Heart right ventricle (tissue), 16 donors: ENCODE data around the gene BZW2. TPM values are rescaled to one million over a fixed set of nuclear protein-coding genes. Genes with fewer than 3 reads are reported as not detected.
A peak's percentile ranks its signal among the peaks of the same experiment; 100 is the strongest.

Experiments
- ATAC-seq, 8 donors: fragments of 200-7000 bp; cut with Tn5 transposase; one replicate each; pipeline ENCODE4 v1.9.1; 2020; ENCODE audit warnings: mild to moderate bottlenecking in 8 of 8, moderate library complexity in 8 of 8, moderate number of reproducible peaks in 1 of 8
- DNase-seq, 2 donors: peaks; one replicate each; pipeline ENCODE4 v3.0.0-alpha.2; 2020
- H3K27ac ChIP-seq, 10 donors: fragments of 200-600 bp; sonication (generic) in 2 of 10; one replicate each; pipeline versions ENCODE4 v1.5.0 to v1.8.0; 2020 to 2022; ENCODE audit warnings: mild to moderate bottlenecking in 3 of 10
- H3K27me3 ChIP-seq, 7 donors: fragments of 200-600 bp; one replicate each; pipeline ENCODE4 v1.8.0; 2021 to 2022; ENCODE audit warnings: mild to moderate bottlenecking in 2 of 7
- H3K36me3 ChIP-seq, 9 donors: fragments of 200-600 bp; sonication (generic) in 1 of 9; one replicate each; pipeline versions ENCODE4 v1.5.0 to v1.8.0; 2020 to 2022; ENCODE audit warnings: mild to moderate bottlenecking in 2 of 9
- H3K4me1 ChIP-seq, 9 donors: fragments of 200-600 bp; sonication (generic) in 1 of 9; one replicate each; pipeline versions ENCODE4 v1.5.0 to v1.8.0; 2020 to 2022; ENCODE audit warnings: mild to moderate bottlenecking in 4 of 9
- H3K4me3 ChIP-seq, 10 donors: fragments of 200-600 bp; sonication (generic) in 2 of 10; one replicate each; pipeline versions ENCODE4 v1.5.0 to v1.8.0; 2020 to 2022; ENCODE audit warnings: mild to moderate bottlenecking in 7 of 10, moderate library complexity in 2 of 10
- H3K9me3 ChIP-seq, 11 donors: fragments of 200-600 bp in 10 of 11; sonication (generic) in 2 of 11; one replicate each; pipeline versions ENCODE4 v1.5.0 to v1.8.0; 2013 to 2022; ENCODE audit warnings: mild to moderate bottlenecking in 2 of 11, control low read depth in 1 of 11, moderate library complexity in 1 of 11
- CTCF ChIP-seq, 9 donors: fragments of 200-600 bp; sonication (generic) in 2 of 9; IDR thresholded peaks; one replicate each; pipeline versions ENCODE4 v1.5.0 to v1.8.0; 2021 to 2022; ENCODE audit warnings: antibody characterized with exemption in 9 of 9, mild to moderate bottlenecking in 5 of 9, moderate library complexity in 1 of 9
- WGBS, 2 donors: extraction: QIAGEN DNeasy Blood & Tissue Kit; methylation state at CpG; one replicate each; pipeline ENCODE4 v1.1.7; 2013; ENCODE audit warnings: inconsistent platforms in 1 of 2; 5-methylcytosine and 5-hydroxymethylcytosine counted together
- intact Hi-C, 10 donors: fragments of 100-400 bp; cut with DNase I; formaldehyde crosslinking; loops; one replicate each; pipeline versions ENCODE4 v1.11.1 to v1.14.2; 2022
- polyA plus RNA-seq, 2 donors: library from polyadenylated mRNA; stranded (reverse); fragments of 200-250 nt; gene quantifications; one replicate each; pipeline ENCODE4 v1.2.3, GENCODE V29; 2013
- total RNA-seq, 10 donors: library from RNA; stranded (reverse); fragmentation: NEBNext Ultra II Directional in 3 of 10; extraction: Animal tissue kit (Norgen Biotek cat#: 25700) in 3 of 10; gene quantifications; one replicate each; pipeline versions ENCODE4 v1.2.1 to v1.2.4, GENCODE V29; 2021 to 2023
- donor health status: Arrhythmogenic right ventricular cardiomyopathy.
- donor health status: ischemic (EF 13 %, LVEDD 7.1; RV severe dilation, severe dysfunction).
- donor health status: healthy with polysubstance abuse.
- donor health status: DM: no; HTN: yes; CAD: no.
- donor health status: DM: no; HTN: no; CAD: no.
- donor health status: ischemic (EF 25% LVEDD 6.9; RV normal size, moderate dysfunction).
- donor health status: ischemic (EF 25% LVEDD 5.7; RV mildly dilated, moderate dysfunction).
- donor health status: healthy.
- donor health status: DM: yes; HTN: yes; CAD: no.
- donor health status: Ischemic cardiomyopathy.
- donor health status: ischemic (EF 35%, LVEDD 5.7; RV mildly dilated, moderate dysfunction).
- donor health status: nonischemic (EF 11% LVEDD 7.7; RV severe dilation, severe dysfunction).
- donor health status: DM: yes; HTN: yes; CAD: no.
- donor health status: PGD.
- donor health status: ischemic (EF 29% LVEDD 5.4; RV normal size, mild dysfunction).
- donor health status: nonischemic (EF 23%, LVEDD 6.1; RV moderate dilation, normal function).

Gene BZW2
- total and polyA plus RNA-seq, 12 donors: 147 to 470 (median 337) TPM

DNA sequence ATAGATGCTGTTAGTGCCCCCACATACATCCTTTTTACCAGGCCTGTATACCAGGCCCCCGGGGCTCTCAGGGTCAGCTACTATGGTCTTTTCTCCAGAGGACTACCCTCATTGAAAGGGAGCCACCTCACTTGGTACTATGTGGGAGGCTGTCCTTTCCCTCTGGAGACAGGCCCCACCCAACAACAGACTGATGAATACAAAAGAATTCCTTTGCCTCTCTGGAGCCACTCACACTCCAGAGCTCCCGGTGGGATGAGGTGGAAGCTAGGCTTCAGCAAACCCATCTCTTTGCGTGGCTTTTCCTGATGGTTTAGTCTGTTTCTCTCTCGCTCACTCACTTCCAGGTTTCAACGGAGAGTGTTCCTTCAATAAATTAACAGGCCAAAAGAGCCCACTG, 30.8 kb upstream of the BZW2 start:
- Histone ChIP-seq H3K27me3 (no peaks in the 10 kb centered on the region), H3K9me3 (no peaks in the 10 kb centered on the region), H3K4me1 (no peaks in the 10 kb centered on the region), H3K27ac (no peak overlapping the region), H3K36me3 (peaks cover 0 to 99% (median 41%) of the 10 kb centered on the region in 9 donors), H3K4me3 (no peak overlapping the region)
- DNase-seq (no peak), ATAC-seq (no peak)
- WGBS, 2 donors: 83 to 85% methylated on average over 5 of the region's 5 CpGs
- no peak for TF ChIP-seq CTCF (IDR thresholded peaks at IDR 0.05)
- intact Hi-C loops: loop anchor here in 1 of 10 donors (10.0 kb wide), 1 partner anchor 310 kb away; no protein-coding TSS in a partner anchor

DNA sequence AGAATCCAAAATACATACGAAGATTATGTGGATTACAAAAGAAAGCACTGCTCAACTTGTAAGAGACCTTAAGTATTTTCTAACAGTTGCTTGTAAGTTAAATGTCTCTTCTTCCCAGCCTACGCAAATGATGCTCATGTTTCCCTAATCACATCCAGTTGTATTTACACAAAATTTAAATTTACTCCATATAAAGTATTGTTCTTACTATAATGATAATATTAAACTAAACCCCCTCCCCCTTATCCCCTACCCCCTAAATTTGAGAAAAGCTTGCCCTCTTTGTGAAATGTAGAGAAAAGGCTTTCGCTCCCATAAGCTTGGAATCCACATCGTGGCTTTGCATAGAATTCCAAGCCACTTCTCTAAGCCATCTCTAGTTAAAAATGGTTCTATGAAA, 29.9 kb upstream of the BZW2 start:
- WGBS, 2 donors: 70 to 77% methylated on average over 4 of the region's 4 CpGs
- Histone ChIP-seq H3K9me3 (no peaks in the 10 kb centered on the region), H3K4me1 (no peaks in the 10 kb centered on the region), H3K27ac (no peak overlapping the region), H3K4me3 (no peak overlapping the region), H3K36me3 (peaks cover 0 to 99% (median 35%) of the 10 kb centered on the region in 9 donors), H3K27me3 (no peaks in the 10 kb centered on the region)
- TF ChIP-seq CTCF (IDR thresholded peaks at IDR 0.05): no peak
- DNase-seq (no peak), ATAC-seq (no peak)
- intact Hi-C loops: loop anchor here in 1 of 10 donors (10.0 kb wide), 1 partner anchor 309 kb away; no protein-coding TSS in a partner anchor

- Histone ChIP-seq H3K27ac (no peak overlapping the region), H3K9me3 (no peaks in the 10 kb centered on the region), H3K36me3 (peaks cover 0 to 99% (median 39%) of the 10 kb centered on the region in 9 donors), H3K4me1 (no peaks in the 10 kb centered on the region), H3K4me3 (no peak overlapping the region), H3K27me3 (no peaks in the 10 kb centered on the region)
- intact Hi-C loops: loop anchor here in 1 of 10 donors (10.0 kb wide), 1 partner anchor 308 kb away; no protein-coding TSS in a partner anchor
- ATAC-seq (no peak), DNase-seq (no peak)
- WGBS, 2 donors: 85 to 92% methylated on average over 18 of the region's 18 CpGs
- TF ChIP-seq CTCF (IDR thresholded peaks at IDR 0.05): no peak
Measured at GRCh38 chr7:16616542-16616941, 29.4 kb upstream of the BZW2 start.

GRCh38 chr7:16619979-16620408, 26.0 kb upstream of the BZW2 start:
- DNase-seq (no peak), ATAC-seq (peak in 4 of 8 donors; percentile 26 to 74 (median 53))
- Histone ChIP-seq H3K27me3 (no peaks in the 10 kb centered on the region), H3K9me3 (no peaks in the 10 kb centered on the region), H3K4me3 (no peak overlapping the region), H3K27ac (no peak overlapping the region), H3K4me1 (no peaks in the 10 kb centered on the region), H3K36me3 (peaks cover 0 to 100% (median 34%) of the 10 kb centered on the region in 9 donors)
- no peak for TF ChIP-seq CTCF (IDR thresholded peaks at IDR 0.05)
- intact Hi-C loops: loop anchor here in 3 of 10 donors (5.0 to 10.0 kb wide), 3 partner anchors 65 to 305 kb away; no protein-coding TSS in a partner anchor
- WGBS, 2 donors: 91 to 94% methylated on average over 2 of the region's 2 CpGs
